A549 (cell line): Measurements from ENCODE around the gene KIF20B. TPM values are rescaled to one million over a fixed set of nuclear protein-coding genes. Genes with fewer than 3 reads are reported as not detected.

Experiments
- ATAC-seq, 2 experiments: fragments of 200-7000 bp in 1 of 2; fragments of >200 bp in 1 of 2; cut with Nextera tagmentation in 1 of 2; cut with Tn5 transposase in 1 of 2; 3 replicates each; pipeline versions ENCODE4 v1.8.0 to v1.9.1; 2018 to 2020; ENCODE audit warnings: mild to moderate bottlenecking in 1 of 2, moderate library complexity in 1 of 2
- CTCF ChIA-PET: fragments of 300-600 bp; sonication (Branson Sonifier 250); formaldehyde crosslinking; extraction: SDS; loops from one replicate; lab custom pipeline; 2021; ENCODE audit warnings: antibody characterized with exemption, inconsistent platforms; lab: Yijun Ruan, JAX
- POLR2A ChIA-PET: fragments of 350-600 bp; formaldehyde crosslinking; extraction: SDS; loops from one replicate; lab custom pipeline; 2021; ENCODE audit warnings: antibody characterized with exemption, inconsistent platforms; lab: Yijun Ruan, JAX
- DNase-seq, 2 experiments: peaks; one replicate each; pipeline versions ENCODE4 v3.0.0 to v3.0.0-alpha.2; 2011 to 2016; ENCODE audit warnings: low read depth in 1 of 2, low spot score in 1 of 2
- FAIRE-seq: peaks from 2 replicates; lab custom pipeline; 2011; peaks lifted over from hg19 to GRCh38; lab: Jason Lieb, UNC
- H3K27ac ChIP-seq, 2 experiments: fragments of >200 bp; sonication (Bioruptor Twin); formaldehyde crosslinking; 3 replicates each; pipeline ENCODE4 v1.5.1; 2016 to 2017
- H3K4me1 ChIP-seq: fragments of >200 bp; sonication (Bioruptor Twin); formaldehyde crosslinking; 3 replicates; pipeline ENCODE4 v1.6.1; 2016
- H3K4me2 ChIP-seq: fragments of >200 bp; sonication (Bioruptor Twin); formaldehyde crosslinking; 3 replicates; pipeline ENCODE4 v1.6.1; 2016
- H3K4me3 ChIP-seq: fragments of >200 bp; sonication (Bioruptor Twin); formaldehyde crosslinking; 3 replicates; pipeline ENCODE4 v1.5.1; 2016
- H3K9me3 ChIP-seq: fragments of >200 bp; sonication (Bioruptor Twin); formaldehyde crosslinking; 3 replicates; pipeline ENCODE4 v1.6.1; 2016
- BCL3 ChIP-seq: fragments of >200 bp; sonication (Bioruptor Twin); formaldehyde crosslinking; IDR thresholded peaks from 3 replicates; pipeline ENCODE4 v1.6.1; 2016
- BHLHE40 ChIP-seq: IDR thresholded peaks from 2 replicates; pipeline ENCODE4 v1.6.1; 2012; ENCODE audit warnings: low read depth, low read length, inconsistent platforms
- CHD2 ChIP-seq: fragments of 150-350 bp; IDR thresholded peaks from 2 replicates; pipeline ENCODE4 v1.6.1; 2014; ENCODE audit warnings: low read length; ENCODE audit not compliant: partially characterized antibody
- CTCF ChIP-seq: fragments of >200 bp; sonication (Bioruptor Twin); formaldehyde crosslinking; IDR thresholded peaks from 3 replicates; pipeline ENCODE4 v1.5.1; 2016
- EHF ChIP-seq: fragments of 250-450 bp; sonication (Bioruptor Pico); IDR thresholded peaks from 2 replicates; pipeline ENCODE4 v1.5.0; 2020; ENCODE audit warnings: mild to moderate bottlenecking
- EHMT2 ChIP-seq: fragments of 200-600 bp; sonication (generic); IDR thresholded peaks from 2 replicates; pipeline ENCODE4 v1.6.1; 2016; ENCODE audit warnings: antibody characterized with exemption, low read depth, mild to moderate bottlenecking, moderate library complexity
- EP300 ChIP-seq, 2 experiments: fragments of >200 bp; sonication (Bioruptor Twin); formaldehyde crosslinking; IDR thresholded peaks; 2 replicates in 1 of 2; 3 replicates in 1 of 2; pipeline ENCODE4 v1.6.1; 2016 to 2017
- ESRRA ChIP-seq: fragments of 150-350 bp; IDR thresholded peaks from 2 replicates; pipeline ENCODE4 v1.6.1; 2014; ENCODE audit warnings: mild to moderate bottlenecking, low read length, borderline replicate concordance
- FOSB ChIP-seq: fragments of 250-450 bp; sonication (Bioruptor Pico); IDR thresholded peaks from 2 replicates; pipeline ENCODE4 v1.5.0; 2020; ENCODE audit warnings: mild to moderate bottlenecking, moderate library complexity
- FOSL2 ChIP-seq, 2 experiments: fragments of 450-650 bp in 1 of 2; fragments of >200 bp in 1 of 2; sonication (Bioruptor Twin) in 1 of 2; formaldehyde crosslinking; IDR thresholded peaks; 2 replicates each; pipeline versions ENCODE4 v1.5.0 to v1.6.1; 2016 to 2020; ENCODE audit warnings: mild to moderate bottlenecking in 1 of 2, moderate library complexity in 1 of 2
- GATA3 ChIP-seq: IDR thresholded peaks from 2 replicates; pipeline ENCODE4 v1.6.1; 2012; ENCODE audit warnings: borderline replicate concordance
- HES2 ChIP-seq: fragments of >200 bp; sonication (Bioruptor Twin); formaldehyde crosslinking; IDR thresholded peaks from 2 replicates; pipeline ENCODE4 v1.6.1; 2016
- HEYL ChIP-seq: fragments of 250-450 bp; sonication (Bioruptor Pico); IDR thresholded peaks from 2 replicates; pipeline ENCODE4 v1.8.0; 2021; ENCODE audit warnings: mild to moderate bottlenecking, moderate library complexity
- HMGXB4 ChIP-seq: fragments of 250-450 bp; sonication (Bioruptor Pico); IDR thresholded peaks from 2 replicates; pipeline ENCODE4 v1.5.0; 2021; ENCODE audit warnings: mild to moderate bottlenecking, moderate library complexity, borderline replicate concordance
- HOXB13 ChIP-seq: fragments of 250-450 bp; sonication (Bioruptor Pico); IDR thresholded peaks from 2 replicates; pipeline ENCODE4 v1.5.0; 2020; ENCODE audit warnings: low read depth, mild to moderate bottlenecking, moderate library complexity
- KDM5A ChIP-seq: fragments of 200-600 bp; sonication (generic); IDR thresholded peaks from 2 replicates; pipeline ENCODE4 v1.6.1; 2016; ENCODE audit warnings: antibody characterized with exemption, mild to moderate bottlenecking
- MAFK ChIP-seq: fragments of 450-650 bp; IDR thresholded peaks from 2 replicates; pipeline ENCODE4 v1.6.1; 2014; ENCODE audit not compliant: partially characterized antibody
- MAZ ChIP-seq: fragments of 150-350 bp; IDR thresholded peaks from 2 replicates; pipeline ENCODE4 v1.6.1; 2014; ENCODE audit warnings: antibody characterized with exemption, low read depth, low read length, borderline replicate concordance
- MYC ChIP-seq: IDR thresholded peaks from 2 replicates; pipeline ENCODE4 v1.6.1; 2012; ENCODE audit warnings: mild to moderate bottlenecking, inconsistent platforms, low read length, improper control_type of control experiment, borderline replicate concordance
- NFE2L2 ChIP-seq: fragments of 150-350 bp; conservative IDR thresholded peaks from 2 replicates; pipeline ENCODE4 v1.6.1; 2014; ENCODE audit warnings: low read length
- POLR2A ChIP-seq: IDR thresholded peaks from 2 replicates; pipeline ENCODE4 v1.6.1; 2012; ENCODE audit warnings: mild to moderate bottlenecking, low read length
- RARB ChIP-seq: fragments of 250-450 bp; sonication (Bioruptor Pico); IDR thresholded peaks from 2 replicates; pipeline ENCODE4 v1.8.0; 2021; ENCODE audit warnings: mild to moderate bottlenecking, moderate library complexity
- SMC3 ChIP-seq: fragments of >200 bp; sonication (Bioruptor Twin); formaldehyde crosslinking; IDR thresholded peaks from 3 replicates; pipeline ENCODE4 v1.6.1; 2018; ENCODE audit warnings: inconsistent platforms
- TFCP2L1 ChIP-seq: fragments of 250-450 bp; sonication (Bioruptor Pico); IDR thresholded peaks from 2 replicates; pipeline ENCODE4 v1.5.0; 2021; ENCODE audit warnings: mild to moderate bottlenecking
- USF2 ChIP-seq: fragments of 450-650 bp; IDR thresholded peaks from 2 replicates; pipeline ENCODE4 v1.6.1; 2014; ENCODE audit warnings: antibody characterized with exemption
- ZC3H11A ChIP-seq: fragments of 450-650 bp; IDR thresholded peaks from 2 replicates; pipeline ENCODE4 v1.6.1; 2014; ENCODE audit warnings: antibody characterized with exemption, mild to moderate bottlenecking
- ZFP36 ChIP-seq: fragments of 450-650 bp; IDR thresholded peaks from 2 replicates; pipeline ENCODE4 v1.6.1; 2014; ENCODE audit warnings: borderline replicate concordance; ENCODE audit not compliant: partially characterized antibody
- ZSCAN20 ChIP-seq: fragments of 250-450 bp; sonication (Bioruptor Pico); IDR thresholded peaks from 2 replicates; pipeline ENCODE4 v1.8.0; 2022; ENCODE audit warnings: mild to moderate bottlenecking, moderate library complexity
- WGBS: methylation state at CpG from one replicate; pipeline ENCODE4 v1.1.6; 2017; ENCODE audit errors: missing lambda C conversion rate; 5-methylcytosine and 5-hydroxymethylcytosine counted together
- polyA plus RNA-seq, 4 experiments: library from polyadenylated mRNA; depleted of rRNA in 3 of 4; stranded (reverse); fragments of >200 nt; fragmentation: RNase III in 1 of 4; extraction: RNeasy Plus Mini Kit Qiagen cat#74134 plus additional on column Dnase treatment in 1 of 4; gene quantifications; 2 replicates in 3 of 4; 3 replicates in 1 of 4; pipeline ENCODE4 v1.2.3, GENCODE V29; 2011 to 2017

KIF20B gene
- polyA plus RNA-seq, 2 of the 4 experiments (the other 2 are of a cell fraction) = 12.6 to 14.8 TPM

- TF ChIP-seq MYC (no peak), BCL3 (peak; percentile 62; the same call in 1 of the 3 replicates), TFCP2L1 (CRISPR knock-in tag) (no peak), ESRRA (no peak), HES2 (no peak), EP300 (IDR thresholded peaks at IDR 0.05) (no peak), EHF (CRISPR knock-in tag) (no peak), EHMT2 (no peak), MAFK (no peak), RARB (CRISPR knock-in tag) (no peak), ZSCAN20 (no peak)
Measured at GRCh38 chr10:89701242-89702120, at the start of gene KIF20B (continued).

GRCh38 chr10:89651916-89652573, 49.3 kb upstream of the KIF20B start:
- H3K27ac ChIP-seq = no peak overlapping the region
- ChIA-PET CTCF (no interaction called here), POLR2A (no interaction called here)
- H3K9me3 ChIP-seq = no peaks in the 10 kb centered on the region; the same call in 2 of the 3 replicates
- no peak overlapping the region for H3K4me2 ChIP-seq
- FAIRE-seq = no peak
- TF ChIP-seq HOXB13 (no peak), HEYL (CRISPR knock-in tag) (no peak), MAFK (no peak), KDM5A (no peak), FOSL2 (IDR thresholded peaks at IDR 0.05) (no peak), FOSL2 (CRISPR knock-in tag; IDR thresholded peaks at IDR 0.05) (no peak), FOSB (CRISPR knock-in tag) (no peak), GATA3 (no peak), SMC3 (no peak), BHLHE40 (no peak), ZC3H11A (no peak)
- DNase-seq = no peak
- 76% methylated on average over 3 of the region's 3 CpGs for WGBS
- H3K4me3 ChIP-seq = no peak overlapping the region
- no peaks in the 10 kb centered on the region for H3K4me1 ChIP-seq
- no peak for ATAC-seq

GRCh38 chr10:89652806-89653370, 48.5 kb upstream of the KIF20B start:
- no peak overlapping the region for H3K27ac ChIP-seq
- no peak for TF ChIP-seq CTCF
- TF ChIP-seq USF2 = no peak
- TF ChIP-seq ZFP36 = no peak
- no peak for TF ChIP-seq MAZ
- TF ChIP-seq CHD2 = no peak
- no peak for TF ChIP-seq POLR2A
- TF ChIP-seq HMGXB4 (CRISPR knock-in tag) = no peak
- TF ChIP-seq NFE2L2 = no peak
- TF ChIP-seq, all 56 proteins: peak for 0
- WGBS = 84% methylated on average over 3 of the region's 3 CpGs
- no peak for DNase-seq
- no peak for ATAC-seq
- FAIRE-seq = no peak
- no peak overlapping the region for H3K4me2 ChIP-seq
- ChIA-PET POLR2A (no interaction called here), CTCF (no interaction called here)
- H3K9me3 ChIP-seq = no peaks in the 10 kb centered on the region; the same call in 2 of the 3 replicates
- no peaks in the 10 kb centered on the region for H3K4me1 ChIP-seq
- H3K4me3 ChIP-seq = no peak overlapping the region
